ENCODE measurements around the gene CALCOCO1.

DNA sequence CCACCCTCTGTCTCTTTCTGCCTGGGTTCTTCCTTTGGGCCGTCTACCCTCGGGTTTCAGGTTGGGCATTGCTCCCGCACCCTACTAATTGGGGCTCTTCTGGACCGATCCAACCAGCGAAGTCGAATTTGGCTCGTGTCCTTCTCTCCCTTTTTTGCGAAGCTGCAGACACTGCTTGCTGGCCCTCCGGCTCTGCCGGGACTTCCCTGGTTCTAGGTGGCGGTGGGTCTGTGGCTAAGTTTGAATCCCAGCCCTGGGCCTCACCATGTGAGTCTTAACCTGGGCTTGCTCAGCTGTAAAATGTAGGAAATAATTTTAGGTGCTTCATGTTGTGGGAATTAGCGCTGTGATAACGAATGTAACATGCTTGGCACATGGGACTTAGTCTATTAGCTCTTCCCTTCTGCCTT, 24.9 kb upstream of the CALCOCO1 start:
- TF ChIP-seq EZH2 (IDR thresholded peaks at IDR 0.05; ENCODE audit: low read length, unreplicated experiment) (no peak), EZH2phosphoT487 (IDR thresholded peaks at IDR 0.05; ENCODE audit: borderline replicate concordance, low read length) (no peak), CTCF (conservative IDR thresholded peaks at IDR 0.05; ENCODE audit: low read depth, low read length) (no peak)
